IMR-90 (cell line): Measurements from ENCODE around the gene FCGR3B. TPM values are rescaled to one million over a fixed set of nuclear protein-coding genes. Genes with fewer than 3 reads are reported as not detected.
"Not testable (repeated sequence)": the region's sequence is repeated elsewhere in the genome, so short reads cannot be mapped to it uniquely, and the experiment has no call there.

ENCODE experiments used
- ATAC-seq: fragments of 200-7000 bp; cut with Tn5 transposase; 2 replicates; pipeline ENCODE4 v1.9.1; 2020; ENCODE audit warnings: low read depth, mild to moderate bottlenecking, moderate library complexity
- BruUV-seq: library from RNA; stranded (reverse); fragments of 400-500 nt; replicated peaks from 2 replicates; lab custom pipeline; 2021; lab: Mats Ljungman, UMichigan
- CTCF ChIA-PET: fragments of 300-600 bp; formaldehyde crosslinking; extraction: SDS; loops from one replicate; lab custom pipeline; 2021; ENCODE audit warnings: antibody characterized with exemption; lab: Yijun Ruan, JAX
- POLR2A ChIA-PET: fragments of 300-600 bp; sonication (Branson Sonifier 250); formaldehyde crosslinking; loops from one replicate; lab custom pipeline; 2022; ENCODE audit warnings: antibody characterized with exemption; ENCODE audit not compliant: unreplicated experiment; lab: Charles Lee
- DNase-seq: peaks from one replicate; pipeline ENCODE4 v3.0.0; 2013
- H2AFZ ChIP-seq: replicated peaks from 2 replicates; pipeline ENCODE3; 2013; ENCODE audit warnings: low read length, mild to moderate bottlenecking; ENCODE audit not compliant: poor library complexity
- H2AK5ac ChIP-seq: 2 replicates; pipeline ENCODE4 v1.6.1; 2013; ENCODE audit warnings: low read depth, low read length, inconsistent platforms
- H2AK9ac ChIP-seq: replicated peaks from 2 replicates; pipeline ENCODE3; 2013; ENCODE audit warnings: mild to moderate bottlenecking, low read depth, low read length, moderate library complexity; ENCODE audit not compliant: poor library complexity
- H2BK120ac ChIP-seq: 2 replicates; pipeline ENCODE4 v1.6.1; 2013; ENCODE audit warnings: low read depth, low read length, inconsistent platforms
- H2BK15ac ChIP-seq: 3 replicates; pipeline ENCODE4 v1.6.1; 2013; ENCODE audit warnings: low read depth, low read length, inconsistent platforms
- H2BK20ac ChIP-seq: 2 replicates; pipeline ENCODE4 v1.6.1; 2013; ENCODE audit warnings: low read depth, mild to moderate bottlenecking, inconsistent platforms, low read length, moderate library complexity
- H2BK5ac ChIP-seq: 2 replicates; pipeline ENCODE4 v1.6.1; 2013; ENCODE audit warnings: mild to moderate bottlenecking, low read depth, low read length, inconsistent platforms; ENCODE audit not compliant: poor library complexity, severe bottlenecking
- H3K14ac ChIP-seq: replicated peaks from 2 replicates; pipeline ENCODE4 v1.6.1; 2013; ENCODE audit warnings: low read depth, low read length, inconsistent platforms
- H3K18ac ChIP-seq: 2 replicates; pipeline ENCODE4 v1.6.1; 2013; ENCODE audit warnings: low read depth, low read length, control low read depth
- H3K23ac ChIP-seq: 2 replicates; pipeline ENCODE4 v1.6.1; 2013; ENCODE audit warnings: low read depth, low read length, inconsistent platforms
- H3K27ac ChIP-seq: 2 replicates; pipeline ENCODE4 v1.5.1; 2013; ENCODE audit warnings: mild to moderate bottlenecking, control low read depth, low read length; ENCODE audit not compliant: insufficient read depth
- H3K27me3 ChIP-seq: 2 replicates; pipeline ENCODE4 v1.6.1; 2013; ENCODE audit warnings: low read length; ENCODE audit not compliant: control insufficient read depth, insufficient read depth
- H3K36me3 ChIP-seq: 2 replicates; pipeline ENCODE4 v1.6.1; 2013; ENCODE audit warnings: low read length, mixed read lengths; ENCODE audit not compliant: control insufficient read depth, insufficient read depth
- H3K4ac ChIP-seq: 2 replicates; pipeline ENCODE4 v1.6.1; 2013; ENCODE audit warnings: low read depth, low read length, inconsistent platforms
- H3K4me1 ChIP-seq: 2 replicates; pipeline ENCODE4 v1.6.1; 2013; ENCODE audit warnings: low read length, mixed read lengths; ENCODE audit not compliant: control insufficient read depth, insufficient read depth
- H3K4me2 ChIP-seq: 2 replicates; pipeline ENCODE4 v1.6.1; 2013; ENCODE audit warnings: low read depth, mild to moderate bottlenecking, control low read depth, low read length, moderate library complexity
- H3K4me3 ChIP-seq: 2 replicates; pipeline ENCODE4 v1.5.1; 2013; ENCODE audit warnings: low read depth, mild to moderate bottlenecking, control low read depth, low read length, moderate library complexity; ENCODE audit not compliant: insufficient read depth
- H3K56ac ChIP-seq: 2 replicates; pipeline ENCODE4 v1.6.1; 2013; ENCODE audit warnings: low read length, inconsistent platforms; ENCODE audit not compliant: insufficient read depth; ENCODE audit errors: extremely low read depth
- H3K79me1 ChIP-seq, 2 experiments: 2 replicates each; pipeline ENCODE4 v1.6.1; 2013; ENCODE audit warnings: low read length in 2 of 2, inconsistent platforms in 1 of 2, low read depth in 1 of 2
- H3K9ac ChIP-seq: 2 replicates; pipeline ENCODE4 v1.6.1; 2013; ENCODE audit warnings: low read depth, low read length, control low read depth
- H3K9me1 ChIP-seq: 2 replicates; pipeline ENCODE4 v1.6.1; 2013; ENCODE audit warnings: low read length, inconsistent platforms; ENCODE audit not compliant: insufficient read depth
- H3K9me3 ChIP-seq: 2 replicates; pipeline ENCODE4 v1.6.1; 2013; ENCODE audit warnings: low read length; ENCODE audit not compliant: control insufficient read depth, insufficient read depth
- H4K20me1 ChIP-seq: 2 replicates; pipeline ENCODE4 v1.6.1; 2013; ENCODE audit warnings: low read length, inconsistent platforms; ENCODE audit not compliant: insufficient read depth
- H4K5ac ChIP-seq: 2 replicates; pipeline ENCODE4 v1.6.1; 2013; ENCODE audit warnings: mild to moderate bottlenecking, low read depth, low read length, control low read depth
- H4K8ac ChIP-seq, 2 experiments: 2 replicates each; pipeline ENCODE4 v1.6.1; 2013; ENCODE audit warnings: low read depth in 2 of 2, low read length in 2 of 2, control low read depth in 1 of 2, inconsistent platforms in 1 of 2
- H4K91ac ChIP-seq: 2 replicates; pipeline ENCODE4 v1.6.1; 2013; ENCODE audit warnings: low read depth, low read length, inconsistent platforms; ENCODE audit not compliant: insufficient read depth
- WGBS, 2 experiments: methylation state at CpG; one replicate each; pipeline versions ENCODE4 v1.1.5 to v1.1.7; 2013; ENCODE audit warnings: missing lambda C conversion rate in 2 of 2; ENCODE audit not compliant: insufficient read length in 1 of 2; ENCODE audit errors: extremely low coverage in 2 of 2; 5-methylcytosine and 5-hydroxymethylcytosine counted together
- dilution Hi-C: fragments of 300-500 bp; cut with HindIII; formaldehyde crosslinking; loops from one replicate; pipeline ENCODE4 v1.14.3; 2018; ENCODE audit warnings: low sequenced_read_pairs; ENCODE audit not compliant: unreplicated experiment
- in situ Hi-C: fragments of 300-500 bp; cut with MboI; formaldehyde crosslinking; loops from 3 replicates; pipeline ENCODE4 v1.14.3; 2019; ENCODE audit warnings: low sequenced_read_pairs, inconsistent platforms, mixed read lengths
- intact Hi-C: fragments of 100-400 bp; cut with micrococcal nuclease; formaldehyde crosslinking; loops from 2 replicates; pipeline ENCODE4 v1.10.0; 2022
- polyA plus RNA-seq, 3 experiments: library from polyadenylated mRNA; depleted of rRNA; stranded (reverse); fragments of >200 nt; gene quantifications; 2 replicates each; pipeline ENCODE4 v1.2.3, GENCODE V29; 2012; ENCODE audit warnings: low replicate concordance in 1 of 3
- total RNA-seq: library from RNA; depleted of rRNA; stranded (reverse); fragments of >200 nt; gene quantifications from 2 replicates; pipeline ENCODE4 v1.2.3, GENCODE V29; 2012

FCGR3B gene
- total and polyA plus RNA-seq, 2 of the 4 experiments (the other 2 are of a cell fraction): not detected

GRCh38 chr1:161605024-161605423 lies 26.0 kb downstream of the FCGR3B start:
- CTCF ChIA-PET, H3K9me1 ChIP-seq, H3K14ac ChIP-seq: not testable (repeated sequence)

GRCh38 chr1:161597077-161597476 lies 33.9 kb downstream of the FCGR3B start:
- H2BK15ac ChIP-seq, ATAC-seq, DNase-seq, H4K20me1 ChIP-seq, POLR2A ChIA-PET, CTCF ChIA-PET, H4K8ac ChIP-seq, H2BK120ac ChIP-seq, H2AK9ac ChIP-seq, H3K9me3 ChIP-seq, H3K56ac ChIP-seq, H3K4ac ChIP-seq, H3K4me1 ChIP-seq, H2BK5ac ChIP-seq, BruUV-seq, H3K27ac ChIP-seq, H3K4me2 ChIP-seq, H3K9me1 ChIP-seq, dilution Hi-C loops, H3K36me3 ChIP-seq, H3K9ac ChIP-seq, H3K14ac ChIP-seq, intact Hi-C loops, H2AFZ ChIP-seq, H3K79me1 ChIP-seq, H3K4me3 ChIP-seq, H4K5ac ChIP-seq, H3K23ac ChIP-seq, H3K18ac ChIP-seq, H2BK20ac ChIP-seq, in situ Hi-C loops, H2AK5ac ChIP-seq, H3K27me3 ChIP-seq, H4K91ac ChIP-seq: not testable (repeated sequence)
- no CpG with 5 or more reads among the region's 3 CpGs for WGBS, 2 experiments

More at GRCh38 chr1:161605024-161605423, 26.0 kb downstream of the FCGR3B start:
- H3K4ac ChIP-seq, H3K27me3 ChIP-seq, H2AFZ ChIP-seq, H4K20me1 ChIP-seq, H4K5ac ChIP-seq, H4K91ac ChIP-seq, POLR2A ChIA-PET, H3K18ac ChIP-seq, H2BK5ac ChIP-seq, H3K36me3 ChIP-seq, H2AK5ac ChIP-seq, intact Hi-C loops, dilution Hi-C loops, in situ Hi-C loops, H3K4me2 ChIP-seq, H3K4me1 ChIP-seq, H3K79me1 ChIP-seq, H3K27ac ChIP-seq, H2BK20ac ChIP-seq, H2BK15ac ChIP-seq, H3K4me3 ChIP-seq, H3K9ac ChIP-seq, H3K23ac ChIP-seq, ATAC-seq, H2AK9ac ChIP-seq, DNase-seq, H3K56ac ChIP-seq, BruUV-seq, H4K8ac ChIP-seq, H3K9me3 ChIP-seq, H2BK120ac ChIP-seq: not testable (repeated sequence)
- no CpG with 5 or more reads among the region's 12 CpGs for WGBS, 2 experiments
